ENCODE measurements around the gene TCAP. TPM values are rescaled to one million over a fixed set of nuclear protein-coding genes. Genes with fewer than 3 reads are reported as not detected.

Gene TCAP
- total and polyA plus RNA-seq, 10 of the 15 experiments (the other 5 are each of a cell fraction or from before 2014, with no cell fraction given): 0.17 to 1.0 (median 0.36) TPM; not detected in 3

DNA sequence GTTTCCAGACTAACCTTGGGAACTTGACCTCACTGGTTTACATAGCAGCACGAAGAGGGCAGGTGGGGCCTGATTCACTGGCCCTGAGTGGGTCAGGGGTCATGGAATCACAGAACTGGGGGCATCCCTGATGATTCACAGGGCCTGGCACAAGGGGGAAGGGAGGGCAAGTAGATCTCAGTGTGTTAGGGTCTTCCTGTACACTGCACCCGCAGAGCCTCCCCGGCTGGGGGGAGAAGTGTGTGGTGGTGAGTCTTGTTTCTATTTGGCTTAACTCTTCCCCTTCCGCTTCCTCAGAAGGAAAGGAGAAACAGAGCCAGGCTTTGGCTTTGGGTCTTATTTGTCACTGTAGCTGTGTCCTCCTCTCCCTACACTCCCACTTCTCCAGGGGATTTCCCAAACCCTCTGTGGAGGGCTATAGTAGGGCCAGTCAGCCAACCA is 24.5 kb upstream of the TCAP start:
- WGBS (ENCODE audit: insufficient coverage, insufficient replicate concordance, low lambda C conversion rate, missing lambda C conversion rate): 83% methylated on average over 4 of the region's 4 CpGs
- Histone ChIP-seq H2AFZ (ENCODE audit: control insufficient read depth, low read depth, low read length) (no peak overlapping the region), H4K20me1 (ENCODE audit: control insufficient read depth, insufficient read depth) (peaks cover 3% of the 10 kb centered on the region; the same call in 1 of the 2 replicates), H3K36me3 (ENCODE audit: control insufficient read depth in 2 of 2, insufficient read depth in 2 of 2, low read length in 1 of 2) (no peaks in the 10 kb centered on the region; a peak in 1 of 4 replicates), H3K9ac (ENCODE audit: control insufficient read depth, insufficient read depth, low read length) (no peak overlapping the region), H3K27me3 (replicated peaks in 1 of 2; ENCODE audit: control insufficient read depth in 2 of 2, insufficient read depth in 2 of 2, low read length in 1 of 2) (no peaks in the 10 kb centered on the region), H3K9me3 (replicated peaks; ENCODE audit: control insufficient read depth, insufficient read depth, low read length) (no peaks in the 10 kb centered on the region), H3K4me3 (no peak overlapping the region), H3K79me2 (ENCODE audit: control insufficient read depth, insufficient read depth, low read length) (peaks cover 39% of the 10 kb centered on the region), H3K4me2 (ENCODE audit: control insufficient read depth, insufficient read depth) (0 out of 2 replicates have a peak overlapping the region, but pooled peaks have one; percentile 20), H3K27ac (ENCODE audit: control insufficient read depth, insufficient read depth) (no peak overlapping the region), H3K4me1 (ENCODE audit: control insufficient read depth, insufficient read depth, low read length) (peaks cover 20% of the 10 kb centered on the region)
- in situ Hi-C loops (cut with MboI): no loop called here
- no TSS peak for BruUV-seq (replicated peaks)
- FAIRE-seq: no peak
- ChIA-PET RAD21 (ENCODE audit: unreplicated experiment) (interaction anchor here (0.6 kb wide), 1 partner anchor 441 kb away, joined by 4 read pairs; the partner anchor contains the start of gene RPL19), POLR2A (interaction anchor here (0.5 kb wide), 1 partner anchor 135 kb away, joined by 5 read pairs; no protein-coding TSS in a partner anchor), SMC1A (ENCODE audit: uncharacterized antibody, unreplicated experiment) (interaction anchor here (1.0 kb wide), 1 partner anchor 30 kb away, joined by 3 read pairs; no protein-coding TSS in a partner anchor), CTCF (interaction anchor here (0.7 to 15.5 kb wide), 5 partner anchors 10 to 386 kb away, joined by 3 to 225 read pairs (median 10); no protein-coding TSS in a partner anchor)
- no peak for ATAC-seq
- TF ChIP-seq ZNF622 (IDR thresholded peaks at IDR 0.05) (no peak), RCOR1 (conservative IDR thresholded peaks at IDR 0.05; ENCODE audit: low read depth, low read length) (no peak), BRCA1 (IDR thresholded peaks at IDR 0.05; ENCODE audit: low read depth, low read length) (no peak), ZBED1 (IDR thresholded peaks at IDR 0.05; ENCODE audit: borderline replicate concordance) (no peak), POLR2AphosphoS5 (IDR thresholded peaks at IDR 0.05; ENCODE audit: low read length) (no peak), PBX3 (IDR thresholded peaks at IDR 0.05; ENCODE audit: insufficient replicate concordance, low read depth, low read length) (no peak), RAD21 (IDR thresholded peaks at IDR 0.05; ENCODE audit: insufficient read depth, low read depth, low read length) (no peak), FOXK2 (IDR thresholded peaks at IDR 0.05) (no peak), MYC (IDR thresholded peaks at IDR 0.05; ENCODE audit: insufficient read depth, insufficient read length, insufficient replicate concordance, low read length, severe bottlenecking) (no peak), PAX8 (IDR thresholded peaks at IDR 0.05) (no peak), FOS (IDR thresholded peaks at IDR 0.05; ENCODE audit: borderline replicate concordance, extremely low read depth, insufficient read length) (no peak), SUPT20H (IDR thresholded peaks at IDR 0.05; ENCODE audit: borderline replicate concordance, control insufficient read depth, low read depth, low read length) (no peak), WRNIP1 (IDR thresholded peaks at IDR 0.05; ENCODE audit: borderline replicate concordance, low read depth, low read length) (no peak), MEF2B (IDR thresholded peaks at IDR 0.05; ENCODE audit: partially characterized antibody, poor library complexity, severe bottlenecking) (no peak), EGR1 (IDR thresholded peaks at IDR 0.05; ENCODE audit: borderline replicate concordance in 1 of 2, low read depth in 2 of 2, low read length in 2 of 2) (no peak), JUNB (IDR thresholded peaks at IDR 0.05) (no peak), ESRRA (IDR thresholded peaks at IDR 0.05; ENCODE audit: low read length) (no peak)
- TF ChIP-seq, protein P1, sequence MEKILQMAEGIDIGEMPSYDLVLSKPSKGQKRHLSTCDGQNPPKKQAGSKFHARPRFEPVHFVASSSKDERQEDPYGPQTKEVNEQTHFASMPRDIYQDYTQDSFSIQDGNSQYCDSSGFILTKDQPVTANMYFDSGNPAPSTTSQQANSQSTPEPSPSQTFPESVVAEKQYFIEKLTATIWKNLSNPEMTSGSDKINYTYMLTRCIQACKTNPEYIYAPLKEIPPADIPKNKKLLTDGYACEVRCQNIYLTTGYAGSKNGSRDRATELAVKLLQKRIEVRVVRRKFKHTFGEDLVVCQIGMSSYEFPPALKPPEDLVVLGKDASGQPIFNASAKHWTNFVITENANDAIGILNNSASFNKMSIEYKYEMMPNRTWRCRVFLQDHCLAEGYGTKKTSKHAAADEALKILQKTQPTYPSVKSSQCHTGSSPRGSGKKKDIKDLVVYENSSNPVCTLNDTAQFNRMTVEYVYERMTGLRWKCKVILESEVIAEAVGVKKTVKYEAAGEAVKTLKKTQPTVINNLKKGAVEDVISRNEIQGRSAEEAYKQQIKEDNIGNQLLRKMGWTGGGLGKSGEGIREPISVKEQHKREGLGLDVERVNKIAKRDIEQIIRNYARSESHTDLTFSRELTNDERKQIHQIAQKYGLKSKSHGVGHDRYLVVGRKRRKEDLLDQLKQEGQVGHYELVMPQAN (conservative IDR thresholded peaks at IDR 0.05): no peak
- TF ChIP-seq, protein P2, sequence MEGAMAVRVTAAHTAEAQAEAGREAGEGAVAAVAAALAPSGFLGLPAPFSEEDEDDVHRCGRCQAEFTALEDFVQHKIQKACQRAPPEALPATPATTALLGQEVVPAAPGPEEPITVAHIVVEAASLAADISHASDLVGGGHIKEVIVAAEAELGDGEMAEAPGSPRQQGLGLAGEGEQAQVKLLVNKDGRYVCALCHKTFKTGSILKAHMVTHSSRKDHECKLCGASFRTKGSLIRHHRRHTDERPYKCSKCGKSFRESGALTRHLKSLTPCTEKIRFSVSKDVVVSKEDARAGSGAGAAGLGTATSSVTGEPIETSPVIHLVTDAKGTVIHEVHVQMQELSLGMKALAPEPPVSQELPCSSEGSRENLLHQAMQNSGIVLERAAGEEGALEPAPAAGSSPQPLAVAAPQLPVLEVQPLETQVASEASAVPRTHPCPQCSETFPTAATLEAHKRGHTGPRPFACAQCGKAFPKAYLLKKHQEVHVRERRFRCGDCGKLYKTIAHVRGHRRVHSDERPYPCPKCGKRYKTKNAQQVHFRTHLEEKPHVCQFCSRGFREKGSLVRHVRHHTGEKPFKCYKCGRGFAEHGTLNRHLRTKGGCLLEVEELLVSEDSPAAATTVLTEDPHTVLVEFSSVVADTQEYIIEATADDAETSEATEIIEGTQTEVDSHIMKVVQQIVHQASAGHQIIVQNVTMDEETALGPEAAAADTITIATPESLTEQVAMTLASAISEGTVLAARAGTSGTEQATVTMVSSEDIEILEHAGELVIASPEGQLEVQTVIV (IDR thresholded peaks at IDR 0.05; ENCODE audit: borderline replicate concordance, partially characterized antibody): no peak
- DNase-seq (ENCODE audit: low read depth, low spot score): no peak
- intact Hi-C loops (cut with micrococcal nuclease; ENCODE audit: unreplicated experiment): no loop called here
